Stomach (tissue), 4 donors: ENCODE results near the gene MNT.

ENCODE experiments used
- POLR2A ChIP-seq, 4 donors: fragments of 450-650 bp; IDR thresholded peaks; one replicate each; pipeline ENCODE4 v1.6.1; 2016; ENCODE audit warnings: antibody characterized with exemption in 4 of 4, control low read depth in 2 of 4, mild to moderate bottlenecking in 1 of 4, moderate library complexity in 1 of 4
- POLR2AphosphoS5 ChIP-seq, 3 donors: sonication (generic); formaldehyde crosslinking; IDR thresholded peaks; one replicate each; pipeline ENCODE4 v1.6.1; 2016; ENCODE audit warnings: antibody characterized with exemption in 3 of 3

DNA sequence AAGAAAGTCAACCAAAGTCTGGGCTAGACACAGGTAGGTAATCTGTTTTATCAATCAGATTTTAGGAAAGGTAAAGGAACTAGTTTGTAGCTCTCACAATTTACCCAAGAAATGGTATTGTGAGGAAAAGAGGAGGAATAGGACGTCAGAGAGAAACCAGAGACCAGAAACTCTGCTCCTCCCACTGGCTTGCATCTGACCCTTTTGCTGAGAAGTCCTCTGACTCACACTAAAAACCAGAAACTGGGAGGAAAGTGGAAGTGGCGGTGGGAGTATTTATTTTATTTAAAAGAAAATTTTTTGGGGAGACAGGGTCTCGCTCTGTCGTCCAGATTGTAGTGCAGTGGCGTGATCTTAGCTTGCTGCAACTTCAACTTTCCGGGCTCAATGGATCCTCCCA is 38.0 kb upstream of the MNT start:
- TF ChIP-seq POLR2A (IDR thresholded peaks at IDR 0.05) (no peak), POLR2AphosphoS5 (IDR thresholded peaks at IDR 0.05) (no peak)
